GM19467 (cell line): Measurements from ENCODE around the gene SRSF2.
"Not testable (repeated sequence)": the region's sequence is repeated elsewhere in the genome, so short reads cannot be mapped to it uniquely, and the experiment has no call there.

ENCODE experiments used
- ATAC-seq: cut with Tn5 transposase; IDR thresholded peaks from one replicate; pipeline ENCODE4 v1.9.1; 2021; ENCODE audit warnings: mild to moderate bottlenecking, moderate library complexity; ENCODE audit not compliant: unreplicated experiment

SRSF2 gene

DNA sequence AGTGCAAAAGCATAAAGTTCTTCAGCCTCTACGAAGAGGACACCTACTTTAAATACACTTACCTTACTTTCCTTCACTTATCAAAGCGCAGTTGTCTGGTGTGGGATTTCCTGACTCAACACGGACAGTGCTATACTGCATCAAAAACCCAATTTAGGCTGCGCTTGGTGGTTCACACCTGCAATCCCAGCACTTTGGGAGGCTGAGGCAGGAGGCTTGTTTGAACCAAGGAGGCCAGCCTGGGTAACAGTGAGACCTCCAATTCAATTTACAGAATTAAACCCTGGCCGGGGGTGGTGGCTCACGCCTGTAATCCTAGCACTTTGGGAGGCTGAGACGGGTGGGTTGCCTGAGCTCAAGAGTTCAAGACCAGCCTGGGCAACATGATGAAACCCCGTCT is 14.9 kb downstream of the SRSF2 start:
- ATAC-seq, result no peak

DNA sequence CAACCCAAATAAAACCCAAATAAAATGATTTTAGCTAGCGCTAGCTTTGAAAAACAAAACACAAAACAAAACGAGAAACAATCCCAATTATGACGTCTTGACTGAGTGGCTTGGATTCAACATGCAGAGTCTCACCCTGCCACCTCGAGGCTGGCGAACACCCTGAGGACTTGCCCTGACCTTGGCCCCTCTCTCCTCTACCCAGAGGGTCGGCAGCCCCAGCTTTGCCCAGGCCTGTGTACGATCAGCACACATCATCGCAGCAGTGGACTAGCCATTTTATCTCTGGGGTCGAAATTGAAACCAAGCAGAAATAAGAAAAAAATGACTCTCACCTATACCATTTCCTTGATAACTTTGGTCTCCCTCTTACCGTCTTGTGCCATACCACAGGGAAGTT is 15.7 kb downstream of the SRSF2 start:
- ATAC-seq, result no peak

DNA sequence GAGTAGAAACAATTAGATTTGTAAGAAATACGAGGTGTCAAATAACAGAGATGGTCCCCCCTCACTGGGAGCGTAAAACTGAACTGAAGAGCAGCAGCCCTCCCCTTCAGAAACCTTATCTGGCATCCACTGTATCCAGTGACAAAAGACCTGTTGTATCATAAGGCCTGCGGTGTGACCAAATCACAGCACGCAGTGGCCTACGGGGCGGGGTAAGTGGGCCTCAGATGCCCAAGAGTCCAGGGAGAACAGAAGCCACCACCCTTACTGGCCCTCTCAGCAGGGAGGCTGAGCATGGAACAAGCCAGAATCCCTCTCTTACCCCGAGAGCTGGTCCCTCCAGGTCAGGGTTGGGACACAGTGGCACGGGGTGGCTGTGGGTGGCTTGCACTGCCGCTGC is 16.2 kb downstream of the SRSF2 start:
- no peak for ATAC-seq

DNA sequence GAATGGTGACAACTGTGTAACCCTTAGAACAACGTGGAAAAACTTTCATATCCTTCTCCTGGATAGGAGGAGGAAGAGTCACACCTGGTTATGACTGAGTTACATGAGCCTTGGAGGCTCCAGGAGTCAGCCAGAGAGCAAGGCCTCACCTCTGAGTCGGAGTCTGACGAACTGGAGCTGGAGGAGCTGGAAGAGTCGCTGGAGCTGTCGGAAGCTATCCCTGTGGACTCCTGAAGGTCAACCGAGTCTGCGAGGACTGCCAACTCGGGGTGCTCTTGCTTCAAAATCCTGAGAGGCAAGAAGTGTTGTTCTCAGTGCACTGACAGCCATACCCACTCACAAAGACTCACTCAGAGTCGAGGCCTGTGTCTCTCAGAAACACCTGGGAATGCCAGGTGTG is 16.9 kb downstream of the SRSF2 start:
- no peak for ATAC-seq

DNA sequence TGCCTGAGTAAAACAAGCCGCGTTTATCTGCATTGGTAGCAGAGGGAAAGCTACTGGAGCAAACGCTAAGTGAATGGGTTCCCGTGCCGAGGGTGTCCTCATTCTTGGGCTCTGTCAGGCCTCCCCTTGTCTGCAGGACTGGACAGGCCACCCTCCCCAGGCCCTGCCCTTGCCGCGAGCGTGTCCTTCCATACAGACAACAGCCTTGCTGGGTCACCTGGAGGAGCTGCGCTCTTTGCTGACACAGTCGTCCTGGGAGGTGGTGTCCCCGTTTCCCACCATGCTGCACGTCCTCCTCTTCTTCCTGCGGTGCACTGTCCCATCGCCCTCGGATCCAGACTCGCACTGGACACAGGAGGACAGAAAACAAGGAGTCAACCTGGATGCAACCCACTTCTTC is 18.6 kb downstream of the SRSF2 start:
- no peak for ATAC-seq

DNA sequence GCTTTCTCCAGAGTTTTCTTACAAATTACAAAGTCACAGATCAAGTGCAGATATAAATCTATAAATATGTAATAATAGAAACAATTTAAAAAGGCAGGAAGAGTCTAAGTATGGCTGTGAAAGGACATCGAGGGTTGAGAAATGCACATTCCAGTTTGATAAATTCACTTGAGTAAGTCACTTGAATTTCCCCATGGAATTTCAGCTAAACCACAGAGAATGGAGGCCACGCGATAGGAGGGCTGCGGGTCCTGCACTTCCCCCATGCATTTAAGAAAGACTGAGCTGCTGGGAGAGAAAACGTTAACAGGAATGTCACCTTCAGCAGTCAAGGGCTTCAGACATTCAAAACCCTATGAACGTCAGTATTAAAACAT is 20.3 kb downstream of the SRSF2 start:
- ATAC-seq, result no peak

DNA sequence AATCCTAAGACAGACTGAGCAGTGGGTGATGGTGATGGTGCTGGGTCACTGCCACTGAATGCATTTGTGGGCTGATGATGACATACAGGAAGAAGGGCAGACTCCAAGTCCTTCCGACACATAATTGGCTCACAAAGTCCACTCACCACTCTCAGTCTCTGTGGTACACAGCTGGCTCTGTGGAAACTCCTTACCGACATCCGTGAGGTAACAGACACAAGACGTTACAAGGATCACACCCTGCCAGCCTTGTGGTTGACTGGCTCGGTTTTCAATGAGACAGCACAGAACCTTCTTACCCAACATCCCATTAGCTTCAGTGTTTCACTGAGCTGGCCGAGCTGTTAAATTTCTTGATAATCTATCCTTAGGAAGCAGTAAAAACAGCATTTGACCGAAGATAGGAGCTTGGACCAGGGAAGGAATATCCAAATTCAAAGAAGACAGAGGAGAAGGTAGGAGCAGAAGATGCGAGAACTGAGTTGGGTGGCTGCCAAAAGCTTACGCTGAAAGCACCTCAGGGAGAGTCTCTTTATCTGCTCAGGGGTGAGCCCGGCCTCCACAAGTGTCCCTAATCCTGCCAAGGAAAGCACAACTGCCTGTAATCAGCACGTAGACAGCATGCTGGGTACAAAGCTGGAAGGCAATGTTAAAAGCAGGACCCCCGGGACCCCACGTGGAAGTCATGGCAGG is 20.8 kb downstream of the SRSF2 start:
- no peak for ATAC-seq

DNA sequence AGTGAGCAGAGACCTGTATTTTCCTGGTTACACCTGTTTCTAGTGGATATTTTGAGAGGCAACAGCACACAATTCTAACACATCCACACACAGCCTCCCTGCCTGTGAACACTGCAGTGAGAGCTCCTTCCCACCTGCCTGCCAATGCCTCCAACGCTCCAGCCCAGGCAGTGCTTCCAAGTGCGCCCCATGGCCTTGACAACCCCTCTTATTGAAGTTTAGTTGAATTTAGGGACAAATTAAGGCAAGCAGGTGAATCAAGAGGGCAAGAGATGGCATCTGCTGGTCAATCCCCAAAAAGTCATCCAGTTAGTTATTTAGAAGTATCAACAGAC is 21.7 kb downstream of the SRSF2 start:
- no peak for ATAC-seq

DNA sequence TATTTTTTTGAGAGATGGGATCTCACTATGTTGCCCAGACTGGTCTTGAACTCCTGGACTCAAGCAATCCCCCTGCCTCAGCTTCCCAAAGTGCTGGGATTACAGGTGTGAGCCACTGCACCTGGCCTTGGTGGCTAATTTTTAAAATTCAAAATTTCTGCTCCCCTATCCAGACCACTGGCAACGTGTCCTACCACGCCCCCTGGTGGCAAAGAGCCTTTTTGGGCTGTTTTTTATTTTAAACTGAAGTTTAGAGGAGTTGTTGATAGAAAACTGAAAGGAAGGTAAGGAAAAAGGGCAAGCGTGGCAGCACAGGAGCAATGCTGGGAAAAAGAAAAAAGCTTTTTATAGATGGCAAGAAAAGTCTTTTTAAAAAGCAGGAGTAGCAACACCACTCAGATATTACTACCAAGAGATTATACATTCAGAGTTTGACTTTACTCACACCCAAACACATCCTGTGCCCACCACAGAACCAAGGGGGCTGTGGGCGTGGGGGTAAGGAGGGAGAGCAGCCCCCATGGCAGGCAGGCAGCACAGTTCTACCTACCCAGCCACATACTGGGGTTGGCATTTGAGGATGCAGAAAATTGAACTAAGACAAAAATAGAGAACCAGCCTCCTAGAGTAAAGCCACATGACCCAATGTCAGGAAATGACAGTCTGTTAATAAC is 22.2 kb downstream of the SRSF2 start:
- ATAC-seq, result no peak

DNA sequence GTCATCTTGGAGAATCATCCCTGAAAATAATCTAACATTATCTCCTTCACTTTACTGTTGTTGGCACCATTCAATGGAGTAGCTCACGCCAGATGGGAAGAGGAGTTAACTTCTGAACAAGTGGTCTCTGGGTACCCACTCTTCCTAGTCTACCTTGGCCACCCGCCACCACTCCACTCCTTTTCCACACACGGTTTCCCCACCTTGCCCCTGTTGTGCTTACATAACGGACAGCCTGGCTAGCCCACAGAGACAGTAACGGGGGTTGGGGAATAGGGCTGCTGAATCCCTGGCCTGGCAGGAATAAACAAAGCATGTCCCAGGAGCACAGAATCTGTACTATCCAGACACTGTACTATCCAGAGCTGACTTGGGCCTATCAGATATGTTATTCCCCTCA is 22.8 kb downstream of the SRSF2 start:
- ATAC-seq, result no peak

DNA sequence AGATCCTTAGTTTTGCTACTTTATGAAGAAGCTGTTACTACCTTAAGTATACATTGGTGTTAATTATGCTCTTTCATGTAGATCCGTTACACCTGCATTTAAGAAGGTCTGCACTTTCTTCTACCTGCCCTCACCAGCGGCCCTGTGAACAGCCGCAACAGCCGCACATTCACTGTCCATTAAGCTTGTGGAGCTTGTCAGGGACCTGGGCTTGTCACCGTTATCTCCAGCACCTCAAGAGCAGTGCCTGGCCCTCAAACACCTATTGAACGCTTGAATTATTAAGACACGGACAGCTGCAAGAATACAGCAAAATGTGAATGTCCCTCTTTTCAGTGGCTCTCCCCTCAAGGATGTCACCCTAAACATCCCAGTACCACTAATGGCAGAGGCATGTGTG is 23.4 kb downstream of the SRSF2 start:
- ATAC-seq, result no peak

DNA sequence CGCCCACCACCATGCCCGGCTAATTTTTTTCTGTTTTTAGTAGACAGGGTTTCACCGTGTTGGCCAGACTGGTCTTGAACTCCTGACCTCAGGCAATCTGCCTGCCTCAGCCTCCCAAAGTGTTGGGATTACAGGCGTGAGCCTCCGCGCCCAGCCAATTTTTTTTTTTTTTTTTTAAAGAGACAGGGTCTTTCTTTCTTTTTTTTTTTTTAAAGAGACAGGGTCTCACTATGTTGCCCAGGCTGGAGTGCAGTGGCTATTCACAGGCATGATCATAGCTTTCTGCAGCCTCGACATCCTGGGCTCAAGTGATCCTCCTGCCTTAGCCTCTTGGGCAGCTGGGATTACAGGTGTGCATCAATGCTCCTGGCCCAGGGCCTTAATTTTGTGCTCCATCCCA is 24.8 kb downstream of the SRSF2 start:
- not testable (repeated sequence) for ATAC-seq

DNA sequence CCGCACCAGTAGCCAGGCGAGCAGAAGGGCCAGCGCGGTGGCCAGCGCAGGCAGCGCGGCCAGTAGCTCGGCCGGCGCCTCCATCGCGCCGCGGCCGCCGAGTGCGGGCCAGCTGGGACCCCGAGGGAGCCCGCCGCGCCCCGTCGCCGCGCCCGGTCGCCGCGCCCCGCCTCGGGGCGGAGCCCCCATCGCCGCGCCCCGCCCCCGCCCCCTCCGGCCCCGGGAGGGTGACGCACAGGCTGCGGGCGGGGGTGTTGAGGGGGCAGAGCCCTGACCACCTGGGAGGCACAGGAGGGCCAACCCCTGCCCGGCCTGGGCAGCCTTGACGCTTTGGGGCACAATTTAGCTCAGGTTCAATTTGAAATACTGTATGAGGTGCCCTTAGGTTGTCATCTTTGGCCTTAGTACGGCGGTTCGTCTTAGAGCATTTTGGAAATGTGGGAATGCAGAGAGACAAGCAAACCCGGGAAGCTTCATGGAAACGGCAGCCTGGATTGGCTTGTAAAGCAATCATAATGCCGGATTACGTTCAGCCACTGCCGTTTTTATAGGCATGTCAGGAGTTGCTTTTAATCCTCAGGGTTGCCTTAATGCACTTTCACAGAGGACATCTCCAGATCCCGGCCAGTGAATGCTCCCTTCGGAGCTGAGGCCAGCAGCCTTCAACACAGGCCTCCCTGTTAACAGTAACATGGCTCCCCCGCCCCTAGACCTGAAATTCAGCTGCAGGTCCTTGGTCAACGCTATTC is 26.1 kb downstream of the SRSF2 start, which contains the start of gene MXRA7:
Gene MXRA7 (minus strand): TSS at position 103 of the 749 bp plus-strand sequence. CDS start 19 bp downstream, at position 84.
- ATAC-seq, result no peak

DNA sequence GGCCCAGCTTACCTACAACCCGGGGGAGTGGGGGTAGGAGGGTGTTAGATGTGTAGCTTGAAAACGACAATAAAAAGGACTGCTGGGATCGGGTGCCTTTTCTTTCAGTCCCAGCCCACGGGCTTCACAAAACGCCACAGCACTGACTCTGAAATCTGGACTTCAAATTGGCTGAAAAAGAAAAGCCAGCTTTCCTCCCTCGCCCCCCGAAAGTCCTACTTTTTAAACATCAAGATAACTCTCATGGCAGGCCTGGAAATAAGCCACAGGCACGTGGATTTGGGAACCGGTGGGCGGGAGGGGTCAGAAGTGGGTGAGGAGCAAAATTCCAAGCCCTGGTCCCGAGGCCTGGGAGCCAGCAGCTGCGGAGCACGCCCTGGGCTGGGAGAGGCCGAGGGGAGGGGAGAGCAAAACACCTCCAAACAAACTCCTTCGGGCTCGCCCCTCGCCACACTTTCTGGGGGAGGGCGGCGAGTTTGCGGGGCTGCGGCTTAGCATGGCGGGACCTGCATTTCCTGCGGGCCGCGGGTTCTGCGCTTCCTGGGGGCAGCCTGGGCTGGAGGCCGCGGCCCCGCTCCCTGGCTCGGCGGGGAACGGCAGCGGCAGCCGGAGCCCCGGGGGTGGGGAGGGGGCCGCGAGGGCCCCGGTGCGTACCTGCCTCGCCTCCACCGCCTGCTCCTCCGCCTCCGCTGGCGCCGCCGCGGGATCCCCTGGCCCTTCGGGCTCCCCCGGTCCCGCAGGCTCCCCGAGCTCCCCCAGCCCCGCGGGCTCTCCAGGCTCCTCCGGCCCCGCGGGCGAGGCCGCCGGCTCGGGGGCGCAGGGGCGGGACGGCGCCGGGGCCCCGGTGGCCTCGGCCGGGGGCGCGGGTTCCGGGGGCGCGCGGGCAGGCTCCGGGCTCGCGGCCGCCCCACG is 26.9 kb downstream of the SRSF2 start:
- not testable (repeated sequence) for ATAC-seq

DNA sequence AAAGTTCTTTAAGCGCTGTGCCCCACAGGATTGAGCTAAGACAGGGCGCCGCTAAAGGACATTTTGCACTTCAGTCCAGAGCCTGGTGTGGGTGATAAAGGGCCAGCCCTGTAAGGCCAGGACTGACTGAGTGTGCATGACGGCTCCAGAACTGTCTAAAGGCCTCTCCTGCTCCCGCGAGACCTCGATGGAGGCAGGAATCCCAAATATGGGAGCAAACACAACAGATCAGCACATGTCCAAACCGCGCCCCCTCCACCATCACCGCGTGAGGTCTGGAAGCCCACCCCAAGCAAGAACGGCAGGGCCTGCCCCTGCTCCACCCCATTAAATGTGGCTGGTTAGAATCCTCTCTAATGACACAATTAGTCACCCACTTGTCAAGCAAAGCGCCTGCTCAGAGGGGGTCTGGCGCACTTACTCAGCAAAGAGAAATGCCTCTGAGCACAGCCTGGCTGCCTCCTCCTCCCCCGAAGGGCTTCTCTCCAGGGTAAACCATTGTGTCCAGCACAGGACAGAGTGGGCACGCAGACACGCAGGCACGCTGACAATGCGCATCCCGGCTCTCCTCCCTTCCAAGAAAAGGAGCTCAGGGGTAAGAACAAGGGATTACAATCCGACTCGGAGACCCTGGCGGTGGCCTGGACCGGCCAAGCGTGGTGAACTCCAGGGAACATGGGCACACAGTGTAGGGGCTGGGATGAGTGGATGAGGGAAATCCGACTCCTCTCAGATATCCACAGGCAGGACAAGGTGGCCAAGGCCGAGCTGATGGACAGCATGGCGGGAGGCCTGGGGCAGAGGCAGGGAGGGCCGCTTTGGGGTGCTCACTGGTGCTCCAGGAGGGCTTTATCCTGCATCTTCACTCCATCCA is 27.8 kb downstream of the SRSF2 start:
- no peak for ATAC-seq

DNA sequence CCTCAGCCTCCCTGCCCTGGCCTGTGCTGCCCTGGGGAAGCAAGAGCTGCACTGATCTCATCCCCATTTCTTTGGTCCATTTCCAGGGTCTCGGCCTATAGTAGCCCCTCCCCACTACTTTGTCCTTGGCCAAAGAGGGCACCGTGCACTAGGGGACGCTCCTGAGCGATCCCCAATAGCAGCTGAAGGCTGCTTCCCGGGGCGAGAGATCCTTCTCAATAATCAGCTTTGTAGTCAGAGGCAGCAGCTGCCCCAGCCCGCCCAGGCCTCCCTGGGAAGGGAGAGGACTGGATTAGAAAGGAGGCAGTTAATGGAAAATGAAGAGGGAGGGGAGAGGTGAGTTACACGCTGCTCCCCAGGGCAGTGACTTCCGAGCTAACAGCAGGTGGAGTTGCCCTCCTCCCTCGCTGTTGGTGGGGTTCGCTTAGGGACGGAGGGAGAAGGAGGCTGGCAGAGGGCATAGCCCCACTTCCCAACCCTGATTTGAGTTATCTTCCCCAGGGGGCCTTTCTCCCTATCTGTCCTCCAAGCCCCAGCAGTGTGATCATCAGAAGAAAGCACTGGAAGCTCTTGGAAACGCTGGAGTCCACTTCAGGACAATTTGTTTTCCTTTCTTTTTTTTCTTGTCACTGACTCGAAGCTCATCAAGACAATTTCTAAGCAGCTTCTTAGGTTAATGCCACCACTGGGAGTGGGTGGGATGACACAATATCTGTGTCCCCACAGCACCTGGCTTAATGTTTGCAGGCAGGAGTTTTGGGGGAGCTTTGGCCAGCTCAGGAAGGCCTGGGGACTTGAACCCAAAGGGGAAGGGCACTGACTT is 28.9 kb downstream of the SRSF2 start:
- no peak for ATAC-seq

DNA sequence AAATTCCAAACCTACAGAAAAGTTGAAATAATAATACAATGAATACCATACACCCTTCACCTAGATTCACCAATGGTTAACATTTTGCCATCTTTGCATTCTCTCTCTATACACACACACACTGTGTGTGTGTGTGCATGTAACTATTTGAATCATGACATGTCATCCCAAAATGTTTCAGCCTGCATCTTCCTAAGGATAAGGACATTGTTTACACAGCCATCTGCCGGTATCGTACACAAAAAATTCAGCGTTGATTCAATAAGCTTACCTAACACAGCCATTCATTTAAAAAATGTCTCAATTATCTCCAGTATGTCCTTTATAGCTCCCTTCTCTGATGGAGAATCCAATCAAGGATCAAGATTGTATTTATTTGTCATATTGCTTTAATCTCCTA is 30.3 kb downstream of the SRSF2 start:
- ATAC-seq, result no peak

DNA sequence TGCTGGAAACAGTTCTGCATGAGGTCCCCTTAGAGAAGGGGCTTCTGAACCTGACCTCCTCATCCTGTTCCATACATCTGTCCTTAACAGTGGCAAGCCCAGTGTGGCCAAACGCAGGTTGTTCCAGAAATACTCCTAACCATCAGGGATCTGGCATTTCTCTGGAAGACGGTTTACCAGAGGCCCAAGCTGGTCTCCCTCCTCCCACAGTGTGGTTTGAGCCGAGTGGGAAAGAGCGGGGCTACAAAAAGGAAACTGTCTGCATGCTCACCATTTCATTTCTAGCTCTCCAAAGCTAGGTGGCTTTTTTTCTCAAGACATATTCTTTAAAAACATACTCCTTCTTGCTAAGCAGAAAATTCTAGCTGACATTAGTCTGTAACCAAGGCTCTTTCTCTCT is 32.3 kb downstream of the SRSF2 start:
- ATAC-seq, result no peak

DNA sequence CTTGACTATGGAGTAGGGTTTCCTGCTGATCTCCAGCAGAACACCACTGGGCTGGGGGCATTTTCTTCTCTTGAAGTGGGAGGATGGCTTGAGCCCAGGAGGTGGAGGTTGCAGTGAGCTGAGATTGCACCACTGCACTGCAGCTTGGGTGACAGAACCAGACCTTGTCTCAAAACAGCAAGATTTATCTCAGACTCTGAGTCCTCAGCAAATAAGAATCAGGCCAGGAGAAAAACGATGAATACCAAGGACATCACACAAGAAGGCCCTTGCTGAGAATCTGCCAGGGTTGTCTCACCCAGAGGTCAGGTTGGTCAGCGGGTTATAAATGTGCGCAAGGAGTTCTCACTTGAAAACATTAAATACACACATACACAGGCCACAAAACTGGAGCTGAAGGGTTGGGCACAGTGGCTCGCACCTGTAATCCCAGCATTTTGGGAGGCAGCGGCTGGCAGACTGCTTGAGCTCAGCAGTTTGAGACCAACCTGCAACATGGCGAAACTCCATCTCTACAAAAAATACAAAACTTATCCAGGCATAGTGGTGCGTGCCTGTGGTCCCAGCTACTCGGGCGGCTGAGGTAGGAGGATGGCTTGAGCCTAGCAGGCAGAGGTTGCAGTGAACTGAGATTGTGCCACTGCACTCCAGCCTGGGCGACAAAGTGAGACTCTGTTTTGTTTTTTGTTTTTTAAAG is 34.0 kb downstream of the SRSF2 start:
- no peak for ATAC-seq
